DMS79 (cell line): Measurements from ENCODE around the gene STOX2.

ENCODE experiments used
- DNase-seq: peaks from one replicate; lab custom pipeline; 2025; lab: John Stamatoyannopoulos, UW

The STOX2 gene

GRCh38 chr4:183986291-183986970, 81.3 kb downstream of the STOX2 start:
- DNase-seq: no peak

GRCh38 chr4:183986971-183987946, 82.2 kb downstream of the STOX2 start:
- peak; percentile 23 for DNase-seq

- peak; percentile 51 for DNase-seq
Measured at GRCh38 chr4:183987987-183988392, 82.9 kb downstream of the STOX2 start.

GRCh38 chr4:183988874-183989273, 83.8 kb downstream of the STOX2 start:
- DNase-seq: no peak

- DNase-seq: no peak
Measured at GRCh38 chr4:183989461-183989860, 84.4 kb downstream of the STOX2 start.

- DNase-seq: no peak
Measured at GRCh38 chr4:183989931-183990330, 84.8 kb downstream of the STOX2 start.

- DNase-seq: no peak
Measured at GRCh38 chr4:183993676-183994075, 88.6 kb downstream of the STOX2 start.

- no peak for DNase-seq
Measured at GRCh38 chr4:183995570-183995969, 90.5 kb downstream of the STOX2 start.

- DNase-seq: no peak
Measured at GRCh38 chr4:183996868-183997267, 91.8 kb downstream of the STOX2 start.

GRCh38 chr4:183999435-183999834, 94.3 kb downstream of the STOX2 start:
- no peak for DNase-seq

- DNase-seq: no peak
Measured at GRCh38 chr4:184000457-184001396, 95.6 kb downstream of the STOX2 start.

- DNase-seq: no peak
Measured at GRCh38 chr4:184003433-184003832, 98.3 kb downstream of the STOX2 start.

GRCh38 chr4:184007891-184008290, 102.8 kb downstream of the STOX2 start:
- DNase-seq: no peak

- no peak for DNase-seq
Measured at GRCh38 chr4:184010696-184011095, 105.6 kb downstream of the STOX2 start.

GRCh38 chr4:184011826-184012380, 106.8 kb downstream of the STOX2 start:
- no peak for DNase-seq

- no peak for DNase-seq
Measured at GRCh38 chr4:184012937-184013336, 107.8 kb downstream of the STOX2 start.

GRCh38 chr4:184014301-184014700, 109.2 kb downstream of the STOX2 start:
- DNase-seq: no peak

GRCh38 chr4:184016759-184017668, 111.9 kb downstream of the STOX2 start:
- DNase-seq: no peak

GRCh38 chr4:184019076-184019475, 114.0 kb downstream of the STOX2 start:
- DNase-seq: no peak
